ENCODE measurements around the gene SHE.
"Not testable (repeated sequence)": the region's sequence is repeated elsewhere in the genome, so short reads cannot be mapped to it uniquely, and the experiment has no call there.

SHE gene

DNA sequence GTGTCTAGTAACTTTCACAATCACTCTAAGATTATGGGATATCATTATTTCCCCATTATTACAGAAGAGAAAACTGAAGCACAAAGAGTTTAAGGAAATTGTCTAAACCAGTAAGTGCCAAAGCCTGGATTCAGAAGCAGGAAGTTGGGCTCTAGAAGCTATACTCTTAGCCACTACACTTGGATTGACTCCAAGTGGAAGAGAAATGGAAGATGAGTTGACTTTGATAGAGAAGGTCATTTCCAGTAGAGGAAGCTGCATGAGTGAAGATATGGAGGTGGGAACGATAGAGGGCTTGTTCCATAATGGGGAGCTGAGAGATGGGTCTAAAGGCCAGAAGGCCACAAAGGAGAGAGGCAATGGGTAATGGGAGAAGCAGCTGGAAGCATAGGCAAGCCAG is 11.9 kb downstream of the SHE start:
- no peaks in the 10 kb centered on the region for H4K20me1 ChIP-seq (ENCODE audit: low read depth, low read length)
- H3K4me3 ChIP-seq (ENCODE audit: insufficient read depth, low read length, poor library complexity, severe bottlenecking), result no peak overlapping the region
- H3K36me3 ChIP-seq (ENCODE audit: low read length), result no peaks in the 10 kb centered on the region
- H3K27me3 ChIP-seq (ENCODE audit: low read length), result no peaks in the 10 kb centered on the region
- no peaks in the 10 kb centered on the region for H3K9me2 ChIP-seq (replicated peaks; ENCODE audit: insufficient read depth, low read length)
- no peak overlapping the region for H3K9ac ChIP-seq (ENCODE audit: low read length)
- H3F3A ChIP-seq (ENCODE audit: insufficient read depth), result 0 out of 2 replicates have a peak, but pooled peaks cover 4% of the 10 kb centered on the region
- no peak overlapping the region for H3K4me2 ChIP-seq (ENCODE audit: low read depth, low read length, poor library complexity, severe bottlenecking)
- TF ChIP-seq, protein P1, sequence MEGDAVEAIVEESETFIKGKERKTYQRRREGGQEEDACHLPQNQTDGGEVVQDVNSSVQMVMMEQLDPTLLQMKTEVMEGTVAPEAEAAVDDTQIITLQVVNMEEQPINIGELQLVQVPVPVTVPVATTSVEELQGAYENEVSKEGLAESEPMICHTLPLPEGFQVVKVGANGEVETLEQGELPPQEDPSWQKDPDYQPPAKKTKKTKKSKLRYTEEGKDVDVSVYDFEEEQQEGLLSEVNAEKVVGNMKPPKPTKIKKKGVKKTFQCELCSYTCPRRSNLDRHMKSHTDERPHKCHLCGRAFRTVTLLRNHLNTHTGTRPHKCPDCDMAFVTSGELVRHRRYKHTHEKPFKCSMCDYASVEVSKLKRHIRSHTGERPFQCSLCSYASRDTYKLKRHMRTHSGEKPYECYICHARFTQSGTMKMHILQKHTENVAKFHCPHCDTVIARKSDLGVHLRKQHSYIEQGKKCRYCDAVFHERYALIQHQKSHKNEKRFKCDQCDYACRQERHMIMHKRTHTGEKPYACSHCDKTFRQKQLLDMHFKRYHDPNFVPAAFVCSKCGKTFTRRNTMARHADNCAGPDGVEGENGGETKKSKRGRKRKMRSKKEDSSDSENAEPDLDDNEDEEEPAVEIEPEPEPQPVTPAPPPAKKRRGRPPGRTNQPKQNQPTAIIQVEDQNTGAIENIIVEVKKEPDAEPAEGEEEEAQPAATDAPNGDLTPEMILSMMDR (IDR thresholded peaks at IDR 0.05; ENCODE audit: insufficient read depth, low read length, poor library complexity, severe bottlenecking), result no peak
- TF ChIP-seq EZH2phosphoT487 (conservative IDR thresholded peaks at IDR 0.05; ENCODE audit: low read length), result no peak
- H2AFZ ChIP-seq (ENCODE audit: low read depth, low read length, severe bottlenecking), result no peak overlapping the region
- no peak overlapping the region for H3K27ac ChIP-seq (ENCODE audit: low read depth, low read length)
- no peaks in the 10 kb centered on the region for H3K79me2 ChIP-seq (ENCODE audit: insufficient read depth, low read length)
- H3K9me3 ChIP-seq (ENCODE audit: insufficient read depth, low read length), result no peaks in the 10 kb centered on the region

- no peak overlapping the region for H3K27ac ChIP-seq (ENCODE audit: low read depth, low read length)
- TF ChIP-seq, protein P1 (IDR thresholded peaks at IDR 0.05; ENCODE audit: insufficient read depth, low read length, poor library complexity, severe bottlenecking), result no peak
- TF ChIP-seq EZH2phosphoT487 (conservative IDR thresholded peaks at IDR 0.05; ENCODE audit: low read length), result no peak
These were observed 12.4 kb downstream of the SHE start for GRCh38 chr1:154489695-154490274.

DNA sequence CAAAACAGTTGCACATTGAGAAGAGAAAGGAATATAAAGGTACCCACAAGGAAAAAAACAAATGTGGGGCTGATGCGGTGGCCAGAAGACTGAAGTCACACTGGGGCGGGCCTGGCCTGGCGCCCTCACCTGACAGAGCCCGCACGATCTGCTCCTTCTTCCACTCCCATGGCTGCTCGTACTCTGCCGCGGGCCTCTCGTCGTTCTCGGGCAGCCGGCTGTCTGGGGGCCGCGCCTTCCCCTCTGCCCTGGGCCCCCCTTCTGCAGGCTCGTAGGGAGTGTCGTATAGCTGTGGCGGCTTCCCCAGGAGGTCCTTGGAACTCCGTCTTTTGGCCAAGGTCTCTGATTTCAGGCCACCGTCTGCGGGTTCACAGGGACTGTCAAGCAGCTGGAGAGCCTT is 13.3 kb downstream of the SHE start:
- H3K9me2 ChIP-seq (replicated peaks; ENCODE audit: insufficient read depth, low read length), result no peaks in the 10 kb centered on the region
- H3K79me2 ChIP-seq (ENCODE audit: insufficient read depth, low read length), result no peaks in the 10 kb centered on the region
- no peaks in the 10 kb centered on the region for H4K20me1 ChIP-seq (ENCODE audit: low read depth, low read length)
- H3K36me3 ChIP-seq (ENCODE audit: low read length), result no peaks in the 10 kb centered on the region
- H3K9me3 ChIP-seq (ENCODE audit: insufficient read depth, low read length), result no peaks in the 10 kb centered on the region
- H3K4me2 ChIP-seq (ENCODE audit: low read depth, low read length, poor library complexity, severe bottlenecking), result no peak overlapping the region
- no peak overlapping the region for H3K9ac ChIP-seq (ENCODE audit: low read length)
- no peaks in the 10 kb centered on the region for H3K27me3 ChIP-seq (ENCODE audit: low read length)
- H3F3A ChIP-seq (ENCODE audit: insufficient read depth), result 0 out of 2 replicates have a peak, but pooled peaks cover 4% of the 10 kb centered on the region
- H3K27ac ChIP-seq (ENCODE audit: low read depth, low read length), result no peak overlapping the region
- no peak overlapping the region for H2AFZ ChIP-seq (ENCODE audit: low read depth, low read length, severe bottlenecking)
- no peak overlapping the region for H3K4me3 ChIP-seq (ENCODE audit: insufficient read depth, low read length, poor library complexity, severe bottlenecking)
- TF ChIP-seq, protein P1 (IDR thresholded peaks at IDR 0.05; ENCODE audit: insufficient read depth, low read length, poor library complexity, severe bottlenecking), result no peak
- TF ChIP-seq EZH2phosphoT487 (conservative IDR thresholded peaks at IDR 0.05; ENCODE audit: low read length), result no peak

More at GRCh38 chr1:154489695-154490274, 12.4 kb downstream of the SHE start:
- H4K20me1 ChIP-seq (ENCODE audit: low read depth, low read length), result no peaks in the 10 kb centered on the region
- H2AFZ ChIP-seq (ENCODE audit: low read depth, low read length, severe bottlenecking), result no peak overlapping the region
- no peaks in the 10 kb centered on the region for H3K9me2 ChIP-seq (replicated peaks; ENCODE audit: insufficient read depth, low read length)
- no peaks in the 10 kb centered on the region for H3K9me3 ChIP-seq (ENCODE audit: insufficient read depth, low read length)
- no peak overlapping the region for H3K4me2 ChIP-seq (ENCODE audit: low read depth, low read length, poor library complexity, severe bottlenecking)
- no peaks in the 10 kb centered on the region for H3K36me3 ChIP-seq (ENCODE audit: low read length)
- H3K4me3 ChIP-seq (ENCODE audit: insufficient read depth, low read length, poor library complexity, severe bottlenecking), result no peak overlapping the region
- no peak overlapping the region for H3K9ac ChIP-seq (ENCODE audit: low read length)
- no peaks in the 10 kb centered on the region for H3K27me3 ChIP-seq (ENCODE audit: low read length)
- H3K79me2 ChIP-seq (ENCODE audit: insufficient read depth, low read length), result no peaks in the 10 kb centered on the region
- 0 out of 2 replicates have a peak, but pooled peaks cover 4% of the 10 kb centered on the region for H3F3A ChIP-seq (ENCODE audit: insufficient read depth)

DNA sequence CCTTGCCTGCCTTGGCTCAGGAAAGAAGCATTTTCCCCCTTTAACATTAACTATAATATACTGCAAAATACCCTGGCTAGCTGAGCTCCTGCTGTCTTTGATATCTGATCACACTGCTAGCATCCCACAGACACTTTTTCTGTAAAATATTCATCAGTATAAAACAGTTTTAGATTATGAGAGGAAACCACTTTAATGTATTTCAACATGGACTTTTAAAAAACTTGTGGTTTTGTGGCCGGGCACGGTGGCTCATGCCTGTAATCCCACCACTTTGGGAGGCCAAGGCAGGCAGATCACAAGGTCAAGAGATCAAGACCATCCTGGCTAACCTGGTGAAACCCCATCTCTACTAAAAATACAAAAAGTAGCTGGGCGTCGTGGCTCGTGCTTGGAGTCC is 15.5 kb downstream of the SHE start:
- not testable (repeated sequence) for H3K79me2 ChIP-seq (ENCODE audit: insufficient read depth, low read length); H3K36me3 ChIP-seq (ENCODE audit: low read length); H3K27me3 ChIP-seq (ENCODE audit: low read length); H3K9ac ChIP-seq (ENCODE audit: low read length); H3K4me2 ChIP-seq (ENCODE audit: low read depth, low read length, poor library complexity, severe bottlenecking); H3K9me3 ChIP-seq (ENCODE audit: insufficient read depth, low read length); H3K4me3 ChIP-seq (ENCODE audit: insufficient read depth, low read length, poor library complexity, severe bottlenecking); H4K20me1 ChIP-seq (ENCODE audit: low read depth, low read length); H2AFZ ChIP-seq (ENCODE audit: low read depth, low read length, severe bottlenecking); H3K27ac ChIP-seq (ENCODE audit: low read depth, low read length); H3F3A ChIP-seq (ENCODE audit: insufficient read depth); H3K9me2 ChIP-seq (replicated peaks; ENCODE audit: insufficient read depth, low read length)
